Gastroesophageal sphincter (tissue), 3 donors: ENCODE data around the gene ZDHHC3.

ENCODE experiments used
- EP300 ChIP-seq: sonication (generic); formaldehyde crosslinking; IDR thresholded peaks from one replicate; pipeline ENCODE4 v1.6.1; 2017; ENCODE audit warnings: antibody characterized with exemption, mild to moderate bottlenecking
- POLR2A ChIP-seq, 2 donors: fragments of 450-650 bp; IDR thresholded peaks; one replicate each; pipeline ENCODE4 v1.6.1; 2017; ENCODE audit warnings: antibody characterized with exemption in 2 of 2, mild to moderate bottlenecking in 2 of 2, moderate library complexity in 1 of 2
- POLR2AphosphoS5 ChIP-seq: sonication (generic); formaldehyde crosslinking; IDR thresholded peaks from one replicate; pipeline ENCODE4 v1.6.1; 2017; ENCODE audit warnings: antibody characterized with exemption
- TF ChIP-seq, protein P1 (sequence below), 4 experiments: fragments of 200-600 bp in 2 of 4; fragments of 450-650 bp in 2 of 4; sonication (generic) in 1 of 4; IDR thresholded peaks; one replicate each; pipeline ENCODE4 v1.5.1; 2017 to 2019; ENCODE audit warnings: antibody characterized with exemption in 4 of 4, mild to moderate bottlenecking in 2 of 4, moderate library complexity in 2 of 4

GRCh38 chr3:44899683-44900367, 76.1 kb downstream of the ZDHHC3 start:
- TF ChIP-seq, protein P1, sequence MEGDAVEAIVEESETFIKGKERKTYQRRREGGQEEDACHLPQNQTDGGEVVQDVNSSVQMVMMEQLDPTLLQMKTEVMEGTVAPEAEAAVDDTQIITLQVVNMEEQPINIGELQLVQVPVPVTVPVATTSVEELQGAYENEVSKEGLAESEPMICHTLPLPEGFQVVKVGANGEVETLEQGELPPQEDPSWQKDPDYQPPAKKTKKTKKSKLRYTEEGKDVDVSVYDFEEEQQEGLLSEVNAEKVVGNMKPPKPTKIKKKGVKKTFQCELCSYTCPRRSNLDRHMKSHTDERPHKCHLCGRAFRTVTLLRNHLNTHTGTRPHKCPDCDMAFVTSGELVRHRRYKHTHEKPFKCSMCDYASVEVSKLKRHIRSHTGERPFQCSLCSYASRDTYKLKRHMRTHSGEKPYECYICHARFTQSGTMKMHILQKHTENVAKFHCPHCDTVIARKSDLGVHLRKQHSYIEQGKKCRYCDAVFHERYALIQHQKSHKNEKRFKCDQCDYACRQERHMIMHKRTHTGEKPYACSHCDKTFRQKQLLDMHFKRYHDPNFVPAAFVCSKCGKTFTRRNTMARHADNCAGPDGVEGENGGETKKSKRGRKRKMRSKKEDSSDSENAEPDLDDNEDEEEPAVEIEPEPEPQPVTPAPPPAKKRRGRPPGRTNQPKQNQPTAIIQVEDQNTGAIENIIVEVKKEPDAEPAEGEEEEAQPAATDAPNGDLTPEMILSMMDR (IDR thresholded peaks at IDR 0.05), result no peak
- TF ChIP-seq POLR2A (IDR thresholded peaks at IDR 0.05) (no peak), POLR2AphosphoS5 (no peak), EP300 (no peak)
